Erythroblast (primary cell): Measurements from ENCODE around the gene CABP1.

Source experiments
- GATA1 ChIP-seq: IDR thresholded peaks from 2 replicates; pipeline ENCODE4 v1.6.1; 2011; ENCODE audit warnings: low read depth, mild to moderate bottlenecking, control low read depth, low read length, moderate library complexity
- POLR2A ChIP-seq: IDR thresholded peaks from 2 replicates; pipeline ENCODE4 v1.6.1; 2011; ENCODE audit warnings: mild to moderate bottlenecking, low read length

- TF ChIP-seq POLR2A: no peak
- no peak for TF ChIP-seq GATA1
Measured at GRCh38 chr12:120656008-120656407, 15.6 kb downstream of the CABP1 start.
